H7 (cell line): ENCODE data around the gene MPPED1. TPM values are rescaled to one million over a fixed set of nuclear protein-coding genes. Genes with fewer than 3 reads are reported as not detected.

Source experiments
- DNase-seq: peaks from one replicate; pipeline ENCODE4 v3.0.0; 2012
- H3K27me3 ChIP-seq: 2 replicates; pipeline ENCODE4 v1.6.0; 2011; ENCODE audit warnings: mild to moderate bottlenecking, low read length; ENCODE audit not compliant: control insufficient read depth, insufficient read depth
- H3K36me3 ChIP-seq: replicated peaks from 2 replicates; pipeline ENCODE4 v1.5.1; 2011; ENCODE audit warnings: low read length; ENCODE audit not compliant: control insufficient read depth, insufficient read depth
- H3K4me3 ChIP-seq: 2 replicates; pipeline ENCODE4 v1.5.1; 2011; ENCODE audit warnings: low read depth, mild to moderate bottlenecking, control low read depth, low read length, moderate library complexity; ENCODE audit not compliant: insufficient read depth
- total RNA-seq: library from RNA; depleted of rRNA; stranded (reverse); fragments of >200 nt; shearing (Covaris generic); gene quantifications from 2 replicates; pipeline ENCODE4 v1.2.3, GENCODE V29; 2014

The MPPED1 gene
- total RNA-seq, 1 experiment from 2014 or later: 1.2 TPM

- no peak overlapping the region for H3K4me3 ChIP-seq
- no peaks in the 10 kb centered on the region; the same call in 1 of the 2 replicates for H3K27me3 ChIP-seq
- no peak for DNase-seq
- H3K36me3 ChIP-seq: no peaks in the 10 kb centered on the region
Observed at GRCh38 chr22:43426816-43427215, 15.0 kb downstream of the MPPED1 start.

GRCh38 chr22:43427296-43428004 lies 15.6 kb downstream of the MPPED1 start:
- peak; percentile 76 for DNase-seq
- Histone ChIP-seq H3K4me3 (no peak overlapping the region), H3K36me3 (no peaks in the 10 kb centered on the region), H3K27me3 (no peaks in the 10 kb centered on the region; the same call in 1 of the 2 replicates)

- Histone ChIP-seq H3K27me3 (no peaks in the 10 kb centered on the region; the same call in 1 of the 2 replicates), H3K36me3 (no peaks in the 10 kb centered on the region), H3K4me3 (no peak overlapping the region)
- peak; percentile 39 for DNase-seq
Observed at GRCh38 chr22:43428005-43428485, 16.2 kb downstream of the MPPED1 start.

- Histone ChIP-seq H3K27me3 (no peaks in the 10 kb centered on the region; the same call in 1 of the 2 replicates), H3K4me3 (no peak overlapping the region), H3K36me3 (no peaks in the 10 kb centered on the region)
- DNase-seq: no peak
Observed at GRCh38 chr22:43428521-43428920, 16.7 kb downstream of the MPPED1 start.

GRCh38 chr22:43429426-43429825 lies 17.6 kb downstream of the MPPED1 start:
- Histone ChIP-seq H3K4me3 (no peak overlapping the region), H3K27me3 (no peaks in the 10 kb centered on the region; the same call in 1 of the 2 replicates)
- no peak for DNase-seq

GRCh38 chr22:43431808-43432554 lies 20.2 kb downstream of the MPPED1 start:
- Histone ChIP-seq H3K36me3 (no peaks in the 10 kb centered on the region), H3K4me3 (no peak overlapping the region), H3K27me3 (no peaks in the 10 kb centered on the region; the same call in 1 of the 2 replicates)
- no peak for DNase-seq

More at GRCh38 chr22:43429426-43429825, 17.6 kb downstream of the MPPED1 start:
- H3K36me3 ChIP-seq: no peaks in the 10 kb centered on the region

GRCh38 chr22:43432883-43433415 lies 21.1 kb downstream of the MPPED1 start:
- DNase-seq: no peak
- no peak overlapping the region for H3K4me3 ChIP-seq
- H3K36me3 ChIP-seq: no peaks in the 10 kb centered on the region
- H3K27me3 ChIP-seq: no peaks in the 10 kb centered on the region; the same call in 1 of the 2 replicates

- no peaks in the 10 kb centered on the region for H3K36me3 ChIP-seq
- no peak for DNase-seq
- H3K4me3 ChIP-seq: no peak overlapping the region
- H3K27me3 ChIP-seq: no peaks in the 10 kb centered on the region; the same call in 1 of the 2 replicates
Observed at GRCh38 chr22:43433451-43434274, 21.8 kb downstream of the MPPED1 start.

- no peak for DNase-seq
- Histone ChIP-seq H3K4me3 (no peak overlapping the region), H3K36me3 (no peaks in the 10 kb centered on the region), H3K27me3 (no peaks in the 10 kb centered on the region; the same call in 1 of the 2 replicates)
Observed at GRCh38 chr22:43434275-43434927, 22.6 kb downstream of the MPPED1 start.

- Histone ChIP-seq H3K27me3 (no peaks in the 10 kb centered on the region; the same call in 1 of the 2 replicates), H3K36me3 (no peaks in the 10 kb centered on the region), H3K4me3 (no peak overlapping the region)
- no peak for DNase-seq
Observed at GRCh38 chr22:43434928-43435311, 23.1 kb downstream of the MPPED1 start.

GRCh38 chr22:43435851-43436811 lies 24.3 kb downstream of the MPPED1 start:
- Histone ChIP-seq H3K36me3 (no peaks in the 10 kb centered on the region), H3K4me3 (no peak overlapping the region), H3K27me3 (no peaks in the 10 kb centered on the region; the same call in 1 of the 2 replicates)
- peak; percentile 60 for DNase-seq

GRCh38 chr22:43436868-43437267 lies 25.1 kb downstream of the MPPED1 start:
- Histone ChIP-seq H3K27me3 (no peaks in the 10 kb centered on the region; the same call in 1 of the 2 replicates), H3K4me3 (no peak overlapping the region), H3K36me3 (no peaks in the 10 kb centered on the region)
- no peak for DNase-seq
